GM18498 (cell line): ENCODE measurements around the gene COL4A1.

Experiments
- ATAC-seq: cut with Tn5 transposase; IDR thresholded peaks from one replicate; pipeline ENCODE4 v1.9.1; 2021; ENCODE audit warnings: mild to moderate bottlenecking, moderate library complexity; ENCODE audit not compliant: unreplicated experiment

Gene COL4A1

GRCh38 chr13:110279684-110280083, 27.3 kb downstream of the COL4A1 start:
- no peak for ATAC-seq

- no peak for ATAC-seq
These were observed 28.1 kb downstream of the COL4A1 start for GRCh38 chr13:110278859-110279258.

DNA sequence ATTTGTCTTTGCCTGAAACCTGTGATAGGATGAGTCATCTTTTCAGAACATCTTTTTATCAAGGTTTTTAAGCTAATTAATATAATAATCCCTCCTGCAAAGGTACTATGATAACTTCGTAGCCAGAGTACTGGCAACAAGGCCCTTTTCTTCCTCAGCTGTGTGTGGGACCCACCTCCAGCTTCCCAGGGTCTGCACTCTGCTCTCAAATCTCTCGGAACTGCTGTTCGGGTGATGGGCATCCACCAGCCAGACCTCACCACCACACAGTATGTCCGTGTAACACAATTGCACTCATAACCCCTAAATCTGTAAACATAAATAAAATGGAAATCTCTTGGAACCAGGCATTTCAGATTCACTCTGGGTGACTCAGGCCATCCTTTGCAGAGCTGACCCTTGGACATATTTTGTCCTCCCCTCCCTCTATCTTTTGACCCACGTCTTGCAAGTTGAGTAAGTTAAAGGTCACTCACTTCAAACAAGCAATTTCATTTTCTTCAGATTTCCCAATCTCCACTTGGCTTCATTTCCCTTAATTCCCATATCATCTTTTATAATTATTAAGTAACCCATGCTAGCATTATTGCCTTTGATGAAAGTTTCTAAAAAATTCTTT, 29.5 kb downstream of the COL4A1 start:
- no peak for ATAC-seq

GRCh38 chr13:110276553-110276950, 30.4 kb downstream of the COL4A1 start:
- ATAC-seq, result no peak

- no peak for ATAC-seq
These were observed 30.9 kb downstream of the COL4A1 start for GRCh38 chr13:110275931-110276552.

DNA sequence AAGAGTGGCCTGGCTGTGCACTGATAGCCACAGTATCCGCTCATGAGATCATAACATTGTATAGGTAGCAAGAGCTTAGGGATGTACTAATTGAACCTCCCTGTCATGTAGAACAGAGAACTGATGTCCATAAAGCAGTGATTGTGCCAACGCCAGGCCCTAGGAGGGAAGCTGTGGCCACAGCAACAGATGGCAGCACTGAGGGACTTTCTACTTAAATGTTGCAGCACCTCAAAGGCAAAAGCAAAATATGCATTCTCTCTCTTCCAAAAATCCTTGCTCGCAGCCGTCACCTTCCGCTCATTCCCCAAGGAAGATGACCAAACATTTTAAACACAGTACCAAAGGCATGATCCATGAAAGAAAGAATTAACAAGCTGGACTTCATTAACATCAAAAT, 32.3 kb downstream of the COL4A1 start:
- no peak for ATAC-seq

- ATAC-seq, result no peak
These were observed 33.7 kb downstream of the COL4A1 start for GRCh38 chr13:110273254-110273653.

DNA sequence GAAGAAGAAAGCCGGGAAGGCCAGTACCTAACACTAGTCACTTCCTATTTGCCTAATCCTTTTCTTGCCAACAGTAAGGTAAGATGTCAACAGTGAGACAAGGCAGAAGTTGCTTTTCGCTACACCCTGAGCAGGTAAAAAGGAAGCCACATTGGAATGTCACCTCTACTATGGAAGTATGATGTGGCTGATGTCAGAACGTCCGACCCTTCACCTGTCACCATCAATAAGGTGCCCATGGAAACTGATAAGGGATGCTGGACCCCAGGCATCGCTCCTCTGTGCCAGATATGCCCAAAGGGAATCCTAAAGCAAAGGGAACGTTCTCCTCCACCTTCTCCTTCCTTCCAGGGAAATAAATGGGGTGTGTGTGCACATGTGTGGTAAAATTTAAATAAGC, 34.3 kb downstream of the COL4A1 start:
- no peak for ATAC-seq

DNA sequence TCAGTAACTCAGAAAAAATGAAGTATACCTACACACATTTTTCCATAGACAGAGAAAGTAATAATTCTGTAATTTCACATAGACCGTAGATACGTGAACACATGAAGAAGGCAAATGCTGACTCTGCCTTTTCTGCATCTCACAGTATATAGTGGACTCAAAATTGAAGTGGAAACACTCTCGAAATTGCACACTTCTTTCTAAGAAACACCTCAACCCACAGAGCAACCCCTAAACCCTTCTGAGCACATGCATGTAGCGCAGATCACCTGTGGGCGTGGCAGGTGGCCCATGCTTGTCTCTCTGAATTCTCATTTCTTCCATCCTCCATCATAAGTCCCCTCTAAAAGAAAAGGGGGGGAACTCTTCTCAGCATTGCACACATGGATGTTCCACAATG, 34.7 kb downstream of the COL4A1 start:
- no peak for ATAC-seq

GRCh38 chr13:110271313-110271712, 35.6 kb downstream of the COL4A1 start:
- ATAC-seq, result no peak

- no peak for ATAC-seq
These were observed 36.5 kb downstream of the COL4A1 start for GRCh38 chr13:110270507-110270906.

DNA sequence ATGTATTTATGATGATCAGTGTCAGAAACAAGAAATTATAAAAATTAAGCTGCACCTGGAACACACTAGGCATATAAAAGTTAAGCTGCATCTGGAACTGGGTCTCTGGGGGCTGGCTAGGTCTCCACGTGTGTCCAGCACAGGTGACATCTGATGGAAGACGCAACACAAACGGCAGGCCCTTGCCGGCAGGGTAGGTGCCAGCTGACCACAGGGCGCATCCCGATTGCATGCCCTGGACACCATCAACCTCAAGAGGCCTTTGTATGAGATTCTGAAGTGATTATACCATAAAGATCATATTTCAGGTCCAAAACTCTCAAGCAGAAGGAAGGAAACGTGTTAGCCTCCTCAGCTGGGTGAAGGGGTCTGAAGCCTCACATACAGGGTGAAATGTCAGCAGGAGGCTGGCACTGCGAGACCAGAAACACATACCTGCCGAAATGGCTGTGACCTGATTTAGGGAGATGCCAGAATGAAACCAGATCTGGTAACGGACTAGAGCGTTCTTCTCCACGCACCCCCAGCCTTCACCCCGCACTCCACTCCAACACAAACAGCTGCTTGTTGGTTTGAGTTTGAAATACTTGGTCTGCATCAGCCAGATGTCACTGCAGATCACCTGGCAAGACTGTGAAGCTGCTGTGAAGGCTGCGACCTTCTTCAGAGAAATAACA, 37.3 kb downstream of the COL4A1 start:
- ATAC-seq, result no peak

DNA sequence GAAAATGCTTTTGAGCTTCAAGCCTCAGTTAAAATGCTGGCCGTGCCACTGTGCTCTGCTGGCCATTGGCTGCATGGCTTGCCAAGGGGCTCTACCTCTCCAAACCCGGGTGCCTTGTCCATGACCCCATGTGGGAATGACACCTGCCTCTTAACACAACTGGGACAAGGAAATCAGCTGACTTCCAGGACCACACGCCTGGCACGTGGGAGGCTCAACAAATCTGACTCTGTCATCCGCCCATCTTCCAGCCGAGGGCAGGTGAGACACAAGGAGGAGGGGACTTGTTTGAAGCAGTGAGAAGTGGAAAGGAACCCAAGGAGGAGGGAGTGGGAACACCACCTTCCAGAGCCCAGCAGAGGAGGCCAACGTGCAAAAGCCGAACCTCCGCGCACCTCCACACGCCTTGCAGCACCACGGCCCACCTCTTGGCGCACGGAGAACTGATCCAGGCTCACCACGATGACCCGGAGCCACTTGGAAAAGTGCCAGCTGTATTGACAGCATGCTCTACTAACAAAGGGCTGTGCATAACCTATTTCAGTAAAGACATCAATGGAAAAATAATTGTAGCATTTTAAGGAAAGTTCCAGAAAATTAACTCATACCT, 38.3 kb downstream of the COL4A1 start:
- no peak for ATAC-seq

DNA sequence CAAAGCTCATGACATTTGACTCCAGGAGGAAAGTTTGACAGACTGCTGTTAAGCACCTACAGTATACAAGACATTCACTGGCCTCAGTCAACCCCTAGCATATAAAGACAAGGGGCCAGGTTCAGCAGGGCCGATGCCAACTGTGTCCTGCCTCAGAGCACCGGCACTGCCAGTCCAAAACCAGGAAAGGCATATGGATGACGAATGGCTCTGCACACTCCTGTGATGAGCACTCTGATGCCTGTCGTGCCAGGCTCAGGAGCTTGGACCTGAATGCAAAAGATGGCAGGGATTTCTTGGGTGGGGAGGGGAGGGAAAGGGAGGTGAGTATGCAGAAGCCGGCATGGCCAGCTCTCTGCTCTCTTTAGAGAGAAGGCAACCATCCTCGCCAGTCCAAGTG, 38.9 kb downstream of the COL4A1 start:
- ATAC-seq, result no peak

DNA sequence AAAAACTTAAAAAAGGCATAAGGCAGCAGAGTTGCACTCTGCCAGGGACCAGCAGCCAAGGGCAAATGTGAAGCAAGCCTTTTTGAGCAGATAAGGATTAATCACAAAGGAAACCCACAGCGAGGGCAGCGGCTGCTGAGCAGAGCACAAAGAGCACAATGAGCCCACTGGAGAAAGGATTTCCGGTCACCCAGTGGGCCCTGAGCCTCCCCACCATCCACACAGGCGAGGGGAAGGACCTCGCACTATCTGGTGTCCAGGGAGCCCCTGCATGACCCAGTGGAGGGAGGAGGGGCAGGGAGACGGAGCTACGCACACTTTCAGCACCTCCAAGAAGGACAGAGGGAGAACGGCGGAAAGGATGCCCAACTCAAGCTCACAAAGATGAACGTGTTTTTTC, 40.0 kb downstream of the COL4A1 start:
- no peak for ATAC-seq

GRCh38 chr13:110266431-110266809, 40.5 kb downstream of the COL4A1 start:
- no peak for ATAC-seq

DNA sequence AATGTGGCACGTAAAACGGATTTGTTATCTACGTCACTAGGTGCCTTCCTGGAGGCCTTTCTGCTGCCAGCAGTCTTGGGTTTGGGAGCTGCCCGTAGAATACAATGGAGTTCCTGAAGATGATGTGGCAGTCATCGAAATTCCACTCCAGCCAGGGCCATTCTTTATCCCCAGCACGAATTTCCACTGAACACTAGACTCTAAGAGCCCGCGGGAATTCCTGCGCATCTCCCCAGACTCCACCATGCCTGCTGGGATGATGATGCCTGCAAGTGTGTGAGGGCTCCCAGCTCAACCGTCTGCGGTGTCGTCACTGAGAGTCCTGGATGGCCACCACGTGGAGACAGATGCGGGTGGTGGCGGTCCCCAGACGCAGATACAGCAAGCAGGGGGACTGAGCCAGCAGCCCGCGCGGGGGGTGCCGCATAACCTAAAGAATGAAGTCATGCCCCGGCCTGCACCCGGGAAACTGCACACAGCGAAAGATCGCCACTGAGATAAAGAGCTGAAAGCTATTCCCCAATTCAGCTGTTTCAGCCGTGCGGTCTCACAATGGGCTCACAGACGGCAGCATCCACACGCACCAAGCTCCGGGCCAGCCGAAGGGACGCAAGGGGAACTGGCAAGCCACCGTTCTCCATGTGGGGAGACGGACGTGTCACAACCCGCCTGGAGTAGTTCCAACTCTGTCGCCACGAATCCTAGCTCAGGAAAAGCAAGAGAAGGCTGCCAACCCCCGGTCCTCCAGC, 41.1 kb downstream of the COL4A1 start:
- ATAC-seq, result no peak

DNA sequence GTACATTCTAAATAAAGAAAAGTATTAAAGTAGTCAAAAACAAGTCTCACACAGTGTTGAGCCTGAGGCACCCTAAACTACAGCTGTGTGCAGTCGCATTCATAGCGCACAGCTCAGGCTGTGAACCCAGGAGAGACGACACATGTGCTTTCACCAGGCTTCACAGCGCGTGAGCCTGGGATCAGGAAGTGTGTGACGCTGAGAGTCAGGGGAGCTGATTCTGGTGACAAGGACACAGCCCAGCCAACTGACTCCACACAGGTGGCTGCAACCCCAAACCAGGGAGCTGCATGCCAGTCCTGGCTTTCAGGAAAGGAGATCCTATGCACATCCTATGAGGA, 41.6 kb downstream of the COL4A1 start:
- no peak for ATAC-seq

GRCh38 chr13:110264685-110265275, 42.2 kb downstream of the COL4A1 start:
- no peak for ATAC-seq

DNA sequence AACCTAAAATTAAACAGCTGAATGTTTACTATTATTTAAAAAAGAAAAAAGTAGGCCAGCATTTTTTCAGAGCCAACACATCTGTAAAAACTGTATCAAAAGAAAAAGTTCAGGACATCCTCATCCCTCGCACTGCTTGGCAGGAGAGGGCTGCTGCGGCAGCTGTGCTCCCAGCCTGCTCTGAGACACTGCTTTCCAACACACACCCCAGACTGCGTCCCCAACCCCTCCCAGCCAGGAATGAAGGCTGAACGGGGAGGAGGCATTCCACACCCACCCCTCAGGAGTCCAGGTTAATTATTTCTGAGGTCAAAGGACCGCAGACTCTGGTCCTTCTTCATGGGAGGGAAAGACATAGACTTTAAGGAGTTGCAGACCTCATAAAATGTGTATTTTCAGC, 43.1 kb downstream of the COL4A1 start:
- ATAC-seq, result no peak

DNA sequence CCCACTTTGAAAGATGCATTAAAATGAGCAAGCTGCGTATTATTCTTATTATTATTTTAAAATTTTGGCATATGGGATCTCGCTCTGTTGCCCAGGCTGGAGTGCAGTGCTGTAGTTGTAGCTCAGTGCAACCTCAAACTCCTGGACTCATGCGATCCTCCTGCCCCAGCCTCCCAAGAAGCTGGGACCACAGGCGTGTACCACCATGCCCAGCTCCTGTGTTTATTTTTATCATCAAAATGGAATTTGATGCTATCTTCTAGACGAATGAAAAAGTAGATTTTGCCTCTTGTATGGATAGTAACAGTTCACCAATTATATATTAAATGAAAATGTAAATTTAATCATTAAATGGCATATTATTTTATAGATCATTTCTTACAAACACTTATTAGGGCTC, 43.6 kb downstream of the COL4A1 start:
- ATAC-seq, result no peak
